HEK293T (cell line): Measurements from ENCODE around the gene SNX1.

ENCODE experiments used
- ARNT ChIP-seq: fragments of 450-650 bp; IDR thresholded peaks from 2 replicates; pipeline ENCODE4 v1.6.1; 2017; ENCODE audit warnings: mild to moderate bottlenecking
- FOXM1 ChIP-seq: fragments of 450-650 bp; IDR thresholded peaks from 2 replicates; pipeline ENCODE4 v1.6.1; 2017; ENCODE audit warnings: mild to moderate bottlenecking, borderline replicate concordance
- SP1 ChIP-seq: fragments of 450-650 bp; IDR thresholded peaks from 2 replicates; pipeline ENCODE4 v1.6.1; 2017

- no peak for TF ChIP-seq SP1
- TF ChIP-seq ARNT = no peak
- no peak for TF ChIP-seq FOXM1
Measured at GRCh38 chr15:64133623-64134344, 38.0 kb downstream of the SNX1 start.
